Posterior vena cava (tissue), 2 donors: ENCODE data around the gene SLC2A13. TPM values are rescaled to one million over a fixed set of nuclear protein-coding genes. Genes with fewer than 3 reads are reported as not detected.
"Not testable (repeated sequence)": the region's sequence is repeated elsewhere in the genome, so short reads cannot be mapped to it uniquely, and the experiment has no call there.

Experiments used
- DNase-seq: peaks from one replicate; pipeline ENCODE4 v3.0.0-alpha.2; 2020; ENCODE audit warnings: low spot score
- intact Hi-C, 2 donors: fragments of 100-400 bp; cut with DNase I; formaldehyde crosslinking; loops; one replicate each; pipeline versions ENCODE4 v1.14.1 to v1.14.2; 2022 to 2023
- total RNA-seq, 2 donors: library from RNA; stranded (reverse); fragmentation: NEBNext Ultra II Directional; extraction: Animal tissue kit (Norgen Biotek cat#: 25700); gene quantifications; one replicate each; pipeline ENCODE4 v1.2.1, GENCODE V29; 2021
- donor health status: DM: yes; HTN: yes; CAD: no.
- donor health status: DM: yes; HTN: yes; CAD: no.

SLC2A13 gene
- total RNA-seq, 2 donors from 2014 or later = 11.0 to 14.1 TPM

- intact Hi-C loops = no loop called here
- DNase-seq = no peak
Observed at GRCh38 chr12:39846971-39847650, 258.8 kb downstream of the SLC2A13 start.

GRCh38 chr12:39846304-39846703 is 259.6 kb downstream of the SLC2A13 start:
- intact Hi-C loops = no loop called here
- no peak for DNase-seq

GRCh38 chr12:39840422-39840821 is 265.5 kb downstream of the SLC2A13 start:
- intact Hi-C loops = no loop called here
- no peak for DNase-seq

GRCh38 chr12:39839072-39839471 is 266.8 kb downstream of the SLC2A13 start:
- intact Hi-C loops = no loop called here
- no peak for DNase-seq

GRCh38 chr12:39835517-39836489 is 270.1 kb downstream of the SLC2A13 start:
- intact Hi-C loops = no loop called here
- DNase-seq = no peak

- intact Hi-C loops = no loop called here
- DNase-seq = no peak
Observed at GRCh38 chr12:39831587-39832315, 274.1 kb downstream of the SLC2A13 start.

- intact Hi-C loops = no loop called here
- no peak for DNase-seq
Observed at GRCh38 chr12:39830852-39831520, 274.9 kb downstream of the SLC2A13 start.

GRCh38 chr12:39830171-39830570 is 275.7 kb downstream of the SLC2A13 start:
- no peak for DNase-seq
- intact Hi-C loops = no loop called here

- no peak for DNase-seq
- intact Hi-C loops = no loop called here
Observed at GRCh38 chr12:39824505-39825212, 281.2 kb downstream of the SLC2A13 start.

- intact Hi-C loops = no loop called here
Observed at GRCh38 chr12:39816671-39817185, 289.2 kb downstream of the SLC2A13 start.

GRCh38 chr12:39815746-39816145 is 290.1 kb downstream of the SLC2A13 start:
- intact Hi-C loops = no loop called here
- DNase-seq = no peak

More at GRCh38 chr12:39816671-39817185, 289.2 kb downstream of the SLC2A13 start:
- DNase-seq = no peak

GRCh38 chr12:39814626-39815025 is 291.3 kb downstream of the SLC2A13 start:
- intact Hi-C loops = no loop called here
- DNase-seq = no peak

GRCh38 chr12:39813776-39814175 is 292.1 kb downstream of the SLC2A13 start:
- no peak for DNase-seq
- intact Hi-C loops = no loop called here

GRCh38 chr12:39812456-39812855 is 293.4 kb downstream of the SLC2A13 start:
- DNase-seq, intact Hi-C loops: not testable (repeated sequence)

- no peak for DNase-seq
- intact Hi-C loops = no loop called here
Observed at GRCh38 chr12:39807043-39807442, 298.8 kb downstream of the SLC2A13 start.

GRCh38 chr12:39805651-39806050 is 300.2 kb downstream of the SLC2A13 start:
- intact Hi-C loops = no loop called here
- no peak for DNase-seq

- DNase-seq = no peak
- intact Hi-C loops = no loop called here
Observed at GRCh38 chr12:39804898-39805297, 301.0 kb downstream of the SLC2A13 start.

- DNase-seq = no peak
- intact Hi-C loops = no loop called here
Observed at GRCh38 chr12:39804479-39804878, 301.4 kb downstream of the SLC2A13 start.
